Upper lobe of left lung (tissue), 4 donors: ENCODE results near the gene SOWAHA.

ENCODE experiments used
- EP300 ChIP-seq, 4 donors: sonication (generic); formaldehyde crosslinking; IDR thresholded peaks; one replicate each; pipeline ENCODE4 v1.5.1; 2017; ENCODE audit warnings: antibody characterized with exemption in 4 of 4, control low read depth in 2 of 4
- POLR2A ChIP-seq, 4 donors: fragments of 450-650 bp; IDR thresholded peaks; one replicate each; pipeline ENCODE4 v1.5.1; 2016 to 2017; ENCODE audit warnings: antibody characterized with exemption in 4 of 4, mild to moderate bottlenecking in 2 of 4
- TF ChIP-seq, protein P1 (sequence below), 6 experiments: fragments of 450-650 bp in 4 of 6; fragments of 200-600 bp in 2 of 6; sonication (generic) in 2 of 6; IDR thresholded peaks; one replicate each; pipeline ENCODE4 v1.5.1; 2016 to 2019; ENCODE audit warnings: antibody characterized with exemption in 6 of 6

DNA sequence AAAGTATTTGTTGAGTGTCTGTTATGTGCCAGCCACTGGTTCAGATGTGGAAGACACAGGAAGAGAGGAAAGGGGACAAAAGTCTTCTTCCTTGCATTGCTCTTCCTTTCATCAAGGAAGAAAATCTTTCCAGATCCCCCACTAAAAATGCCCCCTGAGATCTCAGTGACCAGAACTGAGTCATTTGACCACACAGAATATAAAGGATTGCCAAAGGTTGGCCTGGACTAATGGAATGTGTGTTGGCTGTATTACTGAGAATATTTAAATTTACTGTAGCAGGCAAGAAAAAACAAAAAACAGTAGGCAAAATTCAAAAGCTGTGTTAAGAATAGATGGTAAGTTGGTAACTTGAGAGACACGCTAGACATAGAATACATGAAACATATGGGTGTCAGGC, 26.0 kb upstream of the SOWAHA start:
- TF ChIP-seq, protein P1, sequence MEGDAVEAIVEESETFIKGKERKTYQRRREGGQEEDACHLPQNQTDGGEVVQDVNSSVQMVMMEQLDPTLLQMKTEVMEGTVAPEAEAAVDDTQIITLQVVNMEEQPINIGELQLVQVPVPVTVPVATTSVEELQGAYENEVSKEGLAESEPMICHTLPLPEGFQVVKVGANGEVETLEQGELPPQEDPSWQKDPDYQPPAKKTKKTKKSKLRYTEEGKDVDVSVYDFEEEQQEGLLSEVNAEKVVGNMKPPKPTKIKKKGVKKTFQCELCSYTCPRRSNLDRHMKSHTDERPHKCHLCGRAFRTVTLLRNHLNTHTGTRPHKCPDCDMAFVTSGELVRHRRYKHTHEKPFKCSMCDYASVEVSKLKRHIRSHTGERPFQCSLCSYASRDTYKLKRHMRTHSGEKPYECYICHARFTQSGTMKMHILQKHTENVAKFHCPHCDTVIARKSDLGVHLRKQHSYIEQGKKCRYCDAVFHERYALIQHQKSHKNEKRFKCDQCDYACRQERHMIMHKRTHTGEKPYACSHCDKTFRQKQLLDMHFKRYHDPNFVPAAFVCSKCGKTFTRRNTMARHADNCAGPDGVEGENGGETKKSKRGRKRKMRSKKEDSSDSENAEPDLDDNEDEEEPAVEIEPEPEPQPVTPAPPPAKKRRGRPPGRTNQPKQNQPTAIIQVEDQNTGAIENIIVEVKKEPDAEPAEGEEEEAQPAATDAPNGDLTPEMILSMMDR (IDR thresholded peaks at IDR 0.05), result no peak
- TF ChIP-seq POLR2A (IDR thresholded peaks at IDR 0.05) (no peak), EP300 (IDR thresholded peaks at IDR 0.05) (no peak)
